Effector memory CD4-positive, alpha-beta T cell (primary cell): ENCODE measurements around the gene TBCD.

Experiments
- DNase-seq, 3 donors: peaks; one replicate each; pipeline ENCODE4 v3.0.0-alpha.2; 2020
- H3K27ac ChIP-seq: 2 replicates; pipeline ENCODE4 v1.7.0; 2013; ENCODE audit warnings: mild to moderate bottlenecking, low read length, moderate library complexity; ENCODE audit not compliant: insufficient read depth, poor library complexity, severe bottlenecking
- H3K27me3 ChIP-seq: replicated peaks from 2 replicates; pipeline ENCODE4 v1.7.0; 2013; ENCODE audit warnings: mild to moderate bottlenecking, low read length; ENCODE audit not compliant: insufficient read depth, control insufficient read depth, poor library complexity, severe bottlenecking
- H3K36me3 ChIP-seq: 2 replicates; pipeline ENCODE4 v1.7.0; 2013; ENCODE audit warnings: mild to moderate bottlenecking, low read length, moderate library complexity; ENCODE audit not compliant: control insufficient read depth, insufficient read depth
- H3K4me1 ChIP-seq: 2 replicates; pipeline ENCODE4 v1.7.0; 2013; ENCODE audit warnings: low read length, mild to moderate bottlenecking; ENCODE audit not compliant: control insufficient read depth, insufficient read depth, poor library complexity, severe bottlenecking
- H3K4me3 ChIP-seq: 2 replicates; pipeline ENCODE4 v1.7.0; 2013; ENCODE audit warnings: low read length, low read depth, mild to moderate bottlenecking; ENCODE audit not compliant: insufficient read depth, poor library complexity, severe bottlenecking
- H3K9me3 ChIP-seq: 2 replicates; pipeline ENCODE4 v1.7.0; 2013; ENCODE audit warnings: mild to moderate bottlenecking, low read length, moderate library complexity; ENCODE audit not compliant: control insufficient read depth

TBCD gene

DNA sequence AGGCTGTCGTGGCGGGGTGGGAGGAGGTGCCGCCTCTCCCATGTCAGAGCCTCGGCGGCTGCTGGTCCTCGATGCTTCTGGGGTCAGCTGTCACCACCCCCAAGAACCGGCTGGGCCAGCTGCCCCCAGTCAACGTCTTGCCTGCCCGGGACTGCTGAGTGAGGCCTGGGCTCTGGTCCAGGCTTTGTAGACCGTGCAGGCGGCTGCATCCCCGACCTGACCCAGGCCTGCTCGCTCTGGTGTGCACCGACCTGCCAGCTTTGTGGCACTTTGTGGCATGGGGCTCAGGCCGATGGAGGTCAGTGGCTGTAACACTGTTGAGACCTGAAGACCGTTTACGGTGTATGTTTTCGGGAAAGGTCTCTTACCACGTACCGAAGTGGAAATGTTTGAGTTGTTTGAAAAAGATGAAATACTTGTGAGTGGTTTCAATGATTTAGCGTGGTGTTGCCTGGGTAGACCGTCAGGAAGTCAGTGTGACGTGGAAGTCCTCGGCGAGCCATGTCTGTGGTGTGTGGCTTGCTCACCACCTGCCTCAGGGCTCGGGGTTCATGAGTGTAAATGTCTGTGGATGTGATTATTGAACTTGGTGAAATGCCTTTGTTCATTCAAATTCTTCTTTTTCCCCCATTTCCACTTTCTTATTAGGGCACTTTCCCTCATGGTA, 141.2 kb downstream of the TBCD start:
- peak; percentile 58 to 77 (median 72) for DNase-seq
- Histone ChIP-seq H3K9me3 (no peaks in the 10 kb centered on the region), H3K4me3 (no peak overlapping the region), H3K27me3 (no peaks in the 10 kb centered on the region), H3K4me1 (peaks cover 13% of the 10 kb centered on the region), H3K36me3 (peaks cover 12% of the 10 kb centered on the region), H3K27ac (peak overlapping the region; percentile 50)

DNA sequence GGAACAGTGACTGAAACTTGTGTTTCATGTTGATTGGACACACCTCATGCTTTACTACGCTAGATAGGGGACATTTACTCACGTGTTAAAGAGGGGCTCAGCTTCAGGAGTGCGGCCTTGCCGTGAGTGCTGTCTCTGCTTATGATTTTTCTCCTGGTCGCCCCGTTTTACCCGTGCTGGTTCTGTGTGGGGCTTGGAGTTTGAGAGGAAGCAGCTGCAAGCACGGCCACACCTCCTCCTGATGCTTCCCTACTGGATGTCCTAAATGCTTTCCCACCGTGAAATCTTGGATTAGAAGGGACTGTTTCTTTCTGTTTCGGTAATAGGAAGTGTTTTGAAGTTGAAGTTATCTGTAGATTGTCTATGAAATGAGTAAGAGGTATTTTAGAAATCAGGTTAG, 141.9 kb downstream of the TBCD start:
- Histone ChIP-seq H3K9me3 (no peaks in the 10 kb centered on the region), H3K27ac (peak overlapping the region; percentile 50), H3K4me1 (peaks cover 13% of the 10 kb centered on the region), H3K27me3 (no peaks in the 10 kb centered on the region), H3K4me3 (no peak overlapping the region), H3K36me3 (peaks cover 12% of the 10 kb centered on the region)
- DNase-seq: no peak

DNA sequence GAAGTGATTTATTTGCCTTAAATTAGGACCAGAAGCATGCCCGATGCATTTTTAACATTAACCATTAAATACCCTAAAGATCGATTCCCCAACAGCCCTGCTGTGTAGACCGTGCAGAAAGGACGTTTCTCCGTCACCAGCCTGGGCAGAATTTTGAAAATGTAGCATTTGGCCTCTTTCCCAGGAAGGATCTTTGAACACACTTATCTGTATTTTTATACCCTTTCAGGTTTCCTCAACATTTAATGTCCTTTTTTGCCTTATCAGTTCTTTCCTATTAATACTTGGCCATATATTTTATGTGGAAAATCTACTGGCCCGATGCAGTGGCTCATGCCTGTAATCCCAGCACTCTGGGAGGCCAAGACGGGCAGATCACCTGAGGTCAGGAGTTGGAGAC, 142.5 kb downstream of the TBCD start:
- no peak overlapping the region for H3K4me3 ChIP-seq
- H3K4me1 ChIP-seq: peaks cover 13% of the 10 kb centered on the region
- H3K27me3 ChIP-seq: no peaks in the 10 kb centered on the region
- peaks cover 12% of the 10 kb centered on the region for H3K36me3 ChIP-seq
- no peaks in the 10 kb centered on the region for H3K9me3 ChIP-seq
- no peak for DNase-seq
- H3K27ac ChIP-seq: no peak overlapping the region

DNA sequence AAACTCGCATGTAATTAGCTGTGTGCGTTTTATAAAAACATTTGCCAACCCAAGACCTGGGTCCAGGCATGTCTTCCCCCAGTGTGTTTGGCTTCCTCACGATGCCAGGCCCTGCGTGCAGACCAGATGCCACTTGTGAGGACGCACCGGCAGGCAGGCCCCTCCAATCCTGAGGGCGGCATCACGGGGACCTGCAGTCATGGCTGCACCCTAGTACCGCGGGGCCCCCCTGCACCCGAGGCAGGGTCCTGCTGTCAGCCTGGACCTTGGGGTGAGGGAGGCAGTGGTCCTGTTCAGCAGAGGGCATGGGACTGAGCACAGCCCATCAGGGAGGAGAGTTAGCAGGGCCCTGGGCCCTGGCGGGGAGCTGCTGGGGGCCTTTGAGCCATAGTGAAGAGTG, 143.2 kb downstream of the TBCD start:
- H3K27me3 ChIP-seq: no peaks in the 10 kb centered on the region
- H3K27ac ChIP-seq: no peak overlapping the region
- DNase-seq: no peak
- H3K4me1 ChIP-seq: peaks cover 13% of the 10 kb centered on the region
- H3K36me3 ChIP-seq: peaks cover 6% of the 10 kb centered on the region
- H3K9me3 ChIP-seq: no peaks in the 10 kb centered on the region
- H3K4me3 ChIP-seq: no peak overlapping the region

DNA sequence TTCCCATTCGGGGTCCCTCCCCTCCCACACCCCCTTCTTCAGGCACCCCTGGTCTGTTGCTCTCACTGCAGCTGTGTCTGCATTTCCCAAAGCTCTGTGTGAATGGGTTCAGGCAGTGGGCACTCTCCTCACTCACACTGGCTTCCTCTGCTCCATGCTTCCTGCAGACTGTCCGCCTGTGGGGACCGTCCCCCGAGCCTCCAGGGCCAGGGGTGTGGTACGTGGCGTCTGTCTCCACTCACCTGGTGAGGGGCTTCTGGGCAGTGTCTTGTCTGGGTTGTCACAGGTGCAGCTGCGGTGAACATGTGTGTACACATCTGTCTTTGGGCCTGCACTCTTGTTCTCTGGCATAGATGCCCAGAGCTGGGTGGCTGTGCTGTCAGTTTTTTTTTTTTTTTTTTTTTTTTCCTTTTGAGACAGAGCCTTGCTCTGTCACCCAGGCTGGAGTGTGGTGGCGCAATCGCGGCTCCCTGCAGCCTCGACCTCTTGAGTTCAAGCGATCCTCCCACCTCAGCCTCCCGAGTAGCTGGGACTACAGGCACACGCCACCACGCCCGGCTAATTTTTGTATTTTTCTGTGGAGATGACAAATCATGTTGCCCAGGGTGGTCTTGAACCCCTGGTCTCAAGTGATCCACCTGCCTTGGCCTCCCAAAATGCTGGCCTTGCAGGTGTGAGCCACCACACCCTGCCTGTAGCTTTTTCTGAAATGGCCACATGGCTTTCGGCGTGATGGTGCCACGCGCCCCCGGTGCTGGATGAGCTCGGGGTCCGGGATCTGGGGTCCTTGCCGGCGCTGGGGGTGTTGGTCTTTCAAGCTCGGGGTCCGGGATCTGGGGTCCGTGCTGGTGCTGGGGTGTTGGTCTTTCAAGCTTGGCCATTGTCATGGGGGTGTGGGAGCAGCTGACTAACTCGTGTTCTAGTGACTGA, 144.5 kb downstream of the TBCD start:
- DNase-seq: no peak
- Histone ChIP-seq H3K4me3 (no peak overlapping the region), H3K27me3 (no peaks in the 10 kb centered on the region), H3K27ac (no peak overlapping the region), H3K36me3 (peaks cover 11% of the 10 kb centered on the region), H3K4me1 (peaks cover 13% of the 10 kb centered on the region), H3K9me3 (no peaks in the 10 kb centered on the region)

DNA sequence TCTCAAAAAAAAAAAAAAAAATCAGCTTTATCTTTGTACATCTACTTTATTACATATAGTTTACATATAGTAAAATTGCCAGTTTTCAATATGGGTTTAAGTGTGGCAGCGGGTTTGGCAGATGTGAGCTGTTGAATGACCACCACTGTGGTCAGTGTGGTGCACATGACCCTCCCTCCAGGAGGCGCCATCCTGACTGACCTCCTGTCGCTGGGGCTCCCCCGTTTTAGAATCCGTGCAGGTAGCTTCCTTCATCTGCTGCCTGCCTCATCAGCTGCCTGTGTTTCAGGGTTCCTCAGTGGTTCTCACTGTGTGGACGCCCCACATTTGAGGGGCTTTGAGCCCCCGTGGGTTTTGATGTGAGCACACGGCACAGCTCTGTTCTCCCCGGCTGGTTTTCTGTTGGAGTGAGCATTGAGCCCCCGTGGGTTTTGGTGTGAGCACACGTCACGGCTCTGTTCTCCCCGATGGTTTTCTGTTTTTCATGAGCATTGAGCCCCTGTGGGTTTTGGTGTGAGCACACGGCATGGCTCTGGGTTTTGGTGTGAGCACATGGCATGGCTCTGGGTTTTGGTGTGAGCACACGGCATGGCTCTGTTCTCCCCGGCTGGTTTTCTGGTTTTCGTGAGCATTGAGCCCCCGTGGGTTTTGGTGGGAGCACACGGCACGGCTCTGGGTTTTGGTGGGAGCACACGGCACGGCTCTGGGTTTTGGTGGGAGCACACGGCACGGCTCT, 145.8 kb downstream of the TBCD start:
- H3K4me3 ChIP-seq: no peak overlapping the region
- H3K27me3 ChIP-seq: no peaks in the 10 kb centered on the region
- no peak overlapping the region for H3K27ac ChIP-seq
- H3K4me1 ChIP-seq: peaks cover 8% of the 10 kb centered on the region
- H3K36me3 ChIP-seq: peaks cover 13% of the 10 kb centered on the region
- DNase-seq: no peak
- H3K9me3 ChIP-seq: no peaks in the 10 kb centered on the region

DNA sequence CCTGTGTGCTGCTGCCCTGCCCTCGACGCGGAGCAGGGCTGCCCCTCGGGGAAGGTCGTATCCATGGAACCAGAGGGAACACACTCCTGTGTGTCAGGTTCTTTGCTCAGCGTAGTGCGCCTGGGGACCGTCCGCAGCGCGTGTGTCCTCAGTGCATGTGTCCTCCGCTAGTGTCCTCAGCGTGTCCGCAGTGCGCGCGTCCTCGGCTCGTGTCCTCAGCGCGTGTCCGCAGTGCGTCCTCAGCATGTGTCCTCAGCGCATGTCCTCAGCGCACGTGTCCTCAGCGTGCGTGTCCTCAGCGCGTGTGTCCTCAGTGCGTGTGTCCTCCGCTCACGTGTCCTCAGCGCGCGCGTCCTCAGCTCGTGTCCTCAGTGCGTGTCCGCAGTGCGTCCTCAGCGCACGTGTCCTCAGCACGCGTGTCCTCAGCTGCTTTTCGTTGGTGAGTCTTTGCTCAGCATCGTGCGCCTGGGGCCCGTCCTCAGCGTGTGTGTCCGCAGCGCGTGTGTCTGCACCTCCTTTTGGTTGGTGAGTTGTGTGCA, 147.2 kb downstream of the TBCD start:
- H3K36me3 ChIP-seq: peaks cover 18% of the 10 kb centered on the region
- no peak overlapping the region for H3K27ac ChIP-seq

DNA sequence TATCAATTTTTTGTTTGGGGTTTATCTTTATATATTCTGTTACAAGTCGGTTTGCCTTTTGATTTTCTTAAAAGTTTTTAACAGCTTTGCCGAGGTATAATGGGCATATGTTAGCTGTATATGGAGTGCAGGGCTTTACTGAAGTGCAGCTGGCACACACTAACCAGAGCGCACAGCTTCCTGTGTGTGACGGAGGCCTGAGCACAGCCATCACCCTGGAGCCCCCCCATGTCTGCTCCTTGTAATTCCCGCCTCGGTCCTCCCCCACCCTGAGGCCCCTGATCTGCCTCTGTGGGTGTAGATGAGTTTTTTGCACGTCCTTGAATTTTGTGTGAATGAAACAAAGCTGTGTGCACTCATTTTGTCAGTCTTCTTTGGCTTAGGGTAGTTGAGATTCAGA, 148.1 kb downstream of the TBCD start:
- Histone ChIP-seq H3K4me3 (no peak overlapping the region), H3K27me3 (no peaks in the 10 kb centered on the region), H3K36me3 (peaks cover 27% of the 10 kb centered on the region), H3K27ac (no peak overlapping the region), H3K4me1 (no peaks in the 10 kb centered on the region), H3K9me3 (no peaks in the 10 kb centered on the region)
- no peak for DNase-seq

More for the DNA sequence above, 147.2 kb downstream of the TBCD start:
- Histone ChIP-seq H3K4me1 (no peaks in the 10 kb centered on the region), H3K27me3 (no peaks in the 10 kb centered on the region), H3K4me3 (no peak overlapping the region), H3K9me3 (no peaks in the 10 kb centered on the region)
- DNase-seq: no peak

DNA sequence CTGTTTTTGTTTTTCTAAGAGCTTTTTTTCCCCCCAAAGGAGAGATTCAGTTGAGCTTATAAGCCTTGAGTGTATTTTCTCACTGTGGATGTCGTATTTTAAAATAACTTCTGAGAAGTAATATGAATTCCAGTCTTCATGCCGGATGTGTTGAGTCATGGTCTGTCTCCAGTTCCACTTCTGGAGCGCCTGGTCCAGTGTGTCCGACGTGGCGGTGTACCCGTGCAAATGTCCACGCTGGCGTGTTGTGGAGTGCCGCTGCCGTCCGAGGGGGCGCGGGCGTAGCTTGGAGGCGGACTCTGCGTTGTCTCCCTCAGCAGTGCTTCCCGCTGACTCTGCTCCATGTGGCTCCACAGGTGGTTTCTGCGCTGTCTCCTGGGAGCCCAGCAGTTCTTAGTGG, 148.9 kb downstream of the TBCD start:
- no peaks in the 10 kb centered on the region for H3K27me3 ChIP-seq
- H3K4me1 ChIP-seq: no peaks in the 10 kb centered on the region
- H3K27ac ChIP-seq: no peak overlapping the region
- DNase-seq: no peak
- H3K36me3 ChIP-seq: peaks cover 30% of the 10 kb centered on the region
- H3K4me3 ChIP-seq: no peak overlapping the region
- no peaks in the 10 kb centered on the region for H3K9me3 ChIP-seq
